Frontal cortex (tissue), 4 donors: ENCODE results near the gene ERP29. TPM values are rescaled to one million over a fixed set of nuclear protein-coding genes. Genes with fewer than 3 reads are reported as not detected.
"Not testable (repeated sequence)": the region's sequence is repeated elsewhere in the genome, so short reads cannot be mapped to it uniquely, and the experiment has no call there.

Experiments
- DNase-seq, 2 donors: peaks; one replicate each; pipeline ENCODE4 v3.0.0; 2012; ENCODE audit warnings: low spot score in 2 of 2
- FAIRE-seq: peaks from 2 replicates; lab custom pipeline; 2012; peaks lifted over from hg19 to GRCh38; lab: Jason Lieb, UNC
- small RNA-seq: library from RNA; depleted of rRNA; stranded (forward); fragments of <200 nt; gene quantifications from one replicate; pipeline ENCODE3, GENCODE V24; 2014
- total RNA-seq: library from RNA; depleted of rRNA; stranded (reverse); fragments of >200 nt; gene quantifications from one replicate; pipeline ENCODE4 v1.2.3, GENCODE V29; 2014
- donor health status: control.
- donor health status: control.
- donor health status: control.

The ERP29 gene
- total RNA-seq, 1 donor from 2014 or later = 40.4 TPM

DNA sequence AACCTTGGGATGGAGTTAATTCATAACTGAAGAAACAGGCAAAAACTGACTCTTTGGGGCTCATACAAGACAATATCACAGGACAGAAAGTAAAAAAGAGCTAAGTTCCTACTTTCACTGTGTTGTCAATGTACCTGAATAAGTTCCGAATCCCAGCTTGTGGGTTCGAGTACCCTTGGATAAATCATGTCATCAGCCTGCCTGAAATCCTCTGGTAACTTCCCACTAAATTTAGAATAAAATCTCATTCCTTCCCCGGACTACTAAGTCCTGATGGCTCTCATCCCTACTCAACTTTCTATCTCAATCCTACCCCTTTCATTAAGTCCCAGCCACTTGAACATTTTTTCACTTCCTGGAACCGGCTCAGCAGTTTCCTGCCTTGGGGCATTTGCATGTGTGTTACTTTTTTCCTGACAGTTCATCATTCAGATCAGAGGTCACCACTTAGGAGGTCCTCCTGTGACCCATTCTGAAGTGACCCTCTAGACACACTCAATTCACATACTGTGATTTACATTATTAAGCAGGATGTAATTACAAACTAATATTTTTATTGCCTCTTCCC lies 12.7 kb downstream of the ERP29 start:
- DNase-seq (no peak), FAIRE-seq (no peak)

DNA sequence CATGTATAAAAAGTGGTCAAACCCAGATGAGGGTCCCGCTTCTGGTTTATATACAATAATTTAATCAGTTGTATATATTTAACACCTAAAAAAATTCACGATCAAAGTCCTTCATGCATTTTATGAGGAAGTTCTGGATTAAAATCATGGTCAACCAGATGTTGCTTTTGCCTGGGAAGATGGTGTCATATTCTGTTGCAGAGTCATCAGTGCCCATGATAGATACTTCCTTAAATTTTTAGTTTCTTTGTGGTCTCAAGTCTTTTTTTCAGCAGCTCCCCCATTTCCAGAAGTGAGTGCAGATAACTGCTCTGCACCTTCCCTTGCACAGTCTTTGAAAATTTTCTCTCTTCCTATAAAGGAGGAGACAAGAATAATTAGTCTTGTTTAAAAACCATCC lies 16.1 kb downstream of the ERP29 start:
- DNase-seq (no peak), FAIRE-seq (no peak)

GRCh38 chr12:112031472-112031871 lies 18.2 kb downstream of the ERP29 start:
- no peak for DNase-seq
- FAIRE-seq = no peak

DNA sequence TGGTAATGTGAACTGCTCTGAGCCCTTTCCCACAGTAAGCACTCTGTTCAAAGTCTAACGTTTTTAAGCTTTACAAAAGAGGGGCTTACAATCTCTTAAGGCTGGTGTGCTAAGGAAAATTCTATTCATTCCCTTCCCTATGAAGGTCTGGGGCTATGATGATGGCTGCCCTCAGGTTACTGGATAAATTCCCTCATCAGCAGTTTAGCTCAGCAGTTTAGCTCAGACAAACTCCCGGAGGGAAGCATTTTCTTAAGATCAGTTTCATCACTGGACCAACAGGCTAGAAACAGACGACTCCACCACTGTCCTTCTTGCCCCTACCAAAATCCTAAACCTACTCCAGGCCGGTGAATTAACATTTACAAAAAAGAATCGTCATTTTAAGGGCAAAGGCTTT lies 19.1 kb downstream of the ERP29 start:
- DNase-seq (no peak), FAIRE-seq (no peak)

DNA sequence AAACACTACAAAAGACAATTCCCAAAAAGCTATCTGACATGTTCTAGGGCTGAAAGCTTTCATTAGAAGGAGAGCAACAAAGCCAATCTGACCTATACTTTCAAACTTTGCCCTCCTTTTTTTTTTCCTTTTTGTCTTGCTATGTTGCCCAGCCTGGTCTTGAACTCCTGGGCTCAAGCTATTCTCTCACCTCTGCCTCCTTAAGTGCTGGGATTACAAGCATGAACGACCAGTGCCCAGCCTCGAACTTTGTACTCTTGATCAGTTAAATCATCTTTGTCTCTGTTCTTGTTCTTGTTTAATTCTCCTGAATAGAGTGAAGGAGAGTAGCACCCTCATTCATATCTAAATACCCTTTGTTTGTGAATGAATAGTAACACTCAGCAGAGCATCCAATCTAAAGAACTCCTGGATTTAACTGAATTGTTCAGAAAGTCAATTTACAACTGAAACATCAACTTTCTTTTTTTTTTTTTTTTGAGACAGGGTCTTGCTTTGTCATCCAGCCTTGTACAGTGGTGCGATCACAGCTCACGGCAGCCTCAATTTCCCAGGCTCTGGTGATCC lies 22.1 kb downstream of the ERP29 start:
- FAIRE-seq = no peak
- no peak for DNase-seq

DNA sequence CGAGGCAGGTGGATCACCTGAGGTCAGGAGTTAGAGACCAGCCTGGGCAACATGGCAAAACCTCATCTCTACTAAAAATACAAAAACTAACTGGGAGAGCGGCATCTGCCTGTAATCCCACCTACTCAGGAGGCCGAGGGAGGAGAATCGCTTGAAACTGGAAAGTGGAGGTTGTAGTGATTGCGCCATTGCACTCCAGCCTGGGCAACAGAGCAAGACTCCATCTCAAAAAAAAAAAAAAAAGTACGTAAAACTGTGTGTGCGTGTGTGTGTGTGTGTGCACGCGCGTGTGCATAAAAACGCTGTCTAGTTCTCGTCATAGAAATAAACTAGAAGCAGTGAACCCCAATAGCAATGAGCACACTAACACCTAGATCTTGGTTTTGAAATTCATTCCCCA lies 23.4 kb downstream of the ERP29 start:
- DNase-seq, FAIRE-seq: not testable (repeated sequence)

- no peak for FAIRE-seq
Observed at GRCh38 chr12:112046003-112046402, 32.8 kb downstream of the ERP29 start.

DNA sequence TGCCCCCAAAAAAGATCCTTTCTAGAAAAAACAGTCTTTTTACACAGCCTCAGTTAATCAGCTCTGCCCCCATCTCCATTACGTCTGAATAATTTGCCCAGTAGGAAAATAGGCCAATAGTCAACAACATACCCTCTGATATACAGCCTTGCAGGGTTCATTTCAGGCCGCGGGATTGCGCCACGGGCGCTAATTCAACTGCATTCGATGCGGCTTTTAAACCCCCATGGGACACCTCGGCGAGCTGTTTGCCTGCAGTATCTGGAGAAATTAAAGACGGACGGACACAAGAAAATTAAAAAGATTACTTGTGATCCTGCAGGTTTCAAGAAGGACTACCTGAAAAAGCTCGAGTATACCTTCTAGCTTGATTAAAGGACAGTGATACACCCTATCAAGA lies 36.1 kb downstream of the ERP29 start:
- DNase-seq = no peak
- FAIRE-seq = no peak

More at GRCh38 chr12:112046003-112046402, 32.8 kb downstream of the ERP29 start:
- no peak for DNase-seq

- FAIRE-seq (no peak), DNase-seq (no peak)
Observed at GRCh38 chr12:112061137-112061536, 47.9 kb downstream of the ERP29 start.

DNA sequence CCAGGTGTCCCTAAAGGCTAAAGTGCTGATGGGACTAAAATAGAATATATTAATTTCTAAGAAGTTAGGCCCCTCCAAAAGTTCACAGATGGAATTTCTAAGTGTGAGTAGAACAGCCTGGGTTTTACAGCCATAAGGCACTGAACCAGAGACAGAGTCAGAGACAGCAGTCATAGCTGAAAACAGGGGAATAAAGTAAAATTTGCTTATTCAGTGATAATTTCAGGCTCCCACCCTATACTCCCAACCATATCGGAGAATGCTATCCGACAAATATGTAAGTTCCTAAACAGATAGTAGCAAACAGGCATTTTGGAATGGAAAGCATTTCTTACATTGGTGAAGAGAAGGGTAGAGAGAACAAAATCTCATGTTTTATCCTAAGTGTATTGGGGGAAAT lies 50.0 kb downstream of the ERP29 start:
- FAIRE-seq (no peak), DNase-seq (no peak)

DNA sequence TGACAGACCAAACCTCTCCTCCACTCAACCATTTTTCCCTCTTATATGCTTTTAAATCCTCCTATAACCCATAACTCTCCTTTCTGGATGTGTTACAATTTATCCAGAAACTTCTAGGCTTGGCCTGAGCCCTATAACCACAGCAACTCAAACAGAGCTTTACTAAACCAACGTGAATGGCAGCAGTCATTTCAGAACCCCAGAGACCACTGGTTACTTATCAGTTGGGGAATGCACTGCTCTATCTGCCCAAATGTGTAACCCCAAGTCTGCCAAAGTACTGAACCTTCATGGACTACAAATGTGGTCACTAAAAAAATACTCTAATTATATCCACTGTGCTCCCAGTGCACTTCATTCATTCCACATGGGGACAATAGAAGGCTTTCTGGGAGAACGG lies 53.3 kb downstream of the ERP29 start:
- no peak for FAIRE-seq

More for the DNA sequence above, 53.3 kb downstream of the ERP29 start:
- no peak for DNase-seq

Small RNA genes lying within 50 kb of the gene (small RNA-seq; reads per million reads assigned to genes)
- gene AC004024.1 = not detected
- gene MIR3657 = not detected
- gene RF00019 = not detected

Other genes starting within 250 kb of the ERP29 start
- gene ALDH2, start 246.5 kb upstream of the ERP29 start, total RNA-seq = 24.1 TPM
- 37.9 TPM for gene MAPKAPK5, start 171.2 kb upstream of the ERP29 start, total RNA-seq
- gene TMEM116, start 261 bp upstream of the ERP29 start, total RNA-seq = 43.2 TPM
- 29.8 TPM for gene NAA25, start 95.4 kb downstream of the ERP29 start, total RNA-seq
- gene TRAFD1, start 112.1 kb downstream of the ERP29 start, total RNA-seq = 53.4 TPM